ENCODE data around the gene PTPRG. TPM values are rescaled to one million over a fixed set of nuclear protein-coding genes. Genes with fewer than 3 reads are reported as not detected.
"Not testable (repeated sequence)": the region's sequence is repeated elsewhere in the genome, so short reads cannot be mapped to it uniquely, and the experiment has no call there.

The PTPRG gene
- total and polyA plus RNA-seq, 2 experiments from 2014 or later, result 15.2 to 45.7 TPM

DNA sequence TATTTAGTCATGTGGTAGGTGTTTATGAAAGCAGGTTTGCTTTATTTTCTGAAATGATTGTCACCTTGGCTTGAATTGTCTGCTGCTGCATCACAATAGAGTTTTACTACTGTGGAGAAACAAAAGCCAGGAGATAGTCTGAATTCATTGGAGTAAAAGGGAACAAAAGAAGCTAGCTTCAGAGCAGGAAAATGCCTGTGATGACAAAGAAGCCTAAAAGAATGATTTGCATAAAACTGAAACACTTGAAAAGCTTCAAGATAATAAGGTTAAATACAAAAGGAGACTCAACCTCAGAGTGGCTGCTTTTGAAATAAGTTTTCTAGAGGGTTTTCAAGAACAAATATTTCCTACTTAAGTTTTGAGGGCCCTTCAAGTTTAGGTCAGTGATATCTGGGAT is 138.3 kb downstream of the PTPRG start:
- H3K4me3 ChIP-seq, result no peak overlapping the region
- no peaks in the 10 kb centered on the region for H3K9me3 ChIP-seq (ENCODE audit: low read depth)
- no peaks in the 10 kb centered on the region for H3K36me3 ChIP-seq
- H3K4me1 ChIP-seq (ENCODE audit: low read depth), result peaks cover 7% of the 10 kb centered on the region
- no peak overlapping the region for H3K27ac ChIP-seq
- no peaks in the 10 kb centered on the region for H3K27me3 ChIP-seq
- TF ChIP-seq, protein P1, sequence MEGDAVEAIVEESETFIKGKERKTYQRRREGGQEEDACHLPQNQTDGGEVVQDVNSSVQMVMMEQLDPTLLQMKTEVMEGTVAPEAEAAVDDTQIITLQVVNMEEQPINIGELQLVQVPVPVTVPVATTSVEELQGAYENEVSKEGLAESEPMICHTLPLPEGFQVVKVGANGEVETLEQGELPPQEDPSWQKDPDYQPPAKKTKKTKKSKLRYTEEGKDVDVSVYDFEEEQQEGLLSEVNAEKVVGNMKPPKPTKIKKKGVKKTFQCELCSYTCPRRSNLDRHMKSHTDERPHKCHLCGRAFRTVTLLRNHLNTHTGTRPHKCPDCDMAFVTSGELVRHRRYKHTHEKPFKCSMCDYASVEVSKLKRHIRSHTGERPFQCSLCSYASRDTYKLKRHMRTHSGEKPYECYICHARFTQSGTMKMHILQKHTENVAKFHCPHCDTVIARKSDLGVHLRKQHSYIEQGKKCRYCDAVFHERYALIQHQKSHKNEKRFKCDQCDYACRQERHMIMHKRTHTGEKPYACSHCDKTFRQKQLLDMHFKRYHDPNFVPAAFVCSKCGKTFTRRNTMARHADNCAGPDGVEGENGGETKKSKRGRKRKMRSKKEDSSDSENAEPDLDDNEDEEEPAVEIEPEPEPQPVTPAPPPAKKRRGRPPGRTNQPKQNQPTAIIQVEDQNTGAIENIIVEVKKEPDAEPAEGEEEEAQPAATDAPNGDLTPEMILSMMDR (IDR thresholded peaks at IDR 0.05; ENCODE audit: low read depth, low read length), result no peak
- no peak for DNase-seq (ENCODE audit: low read depth in 1 of 2, low spot score in 1 of 2)

DNA sequence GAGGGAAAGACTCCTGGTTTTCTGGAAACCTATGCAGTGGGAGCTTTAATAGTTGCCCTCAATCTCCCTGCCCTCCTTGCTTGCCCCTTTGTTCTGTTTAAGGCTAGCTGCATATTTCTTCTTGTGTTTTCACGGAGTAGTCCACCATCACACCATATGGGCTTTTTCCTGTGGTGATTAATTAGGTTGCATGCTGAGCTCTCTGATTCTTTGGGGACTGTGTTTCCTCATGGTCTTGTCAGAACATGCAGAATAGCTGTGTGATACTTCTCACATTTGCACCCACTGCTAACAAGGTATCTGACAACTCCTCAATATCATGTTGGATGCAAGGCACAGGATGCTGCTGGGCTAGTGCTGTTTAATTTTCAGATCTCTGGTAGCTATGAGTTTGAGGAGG is 139.6 kb downstream of the PTPRG start:
- TF ChIP-seq, protein P1 (IDR thresholded peaks at IDR 0.05; ENCODE audit: low read depth, low read length), result no peak
- DNase-seq (ENCODE audit: low read depth in 1 of 2, low spot score in 1 of 2), result no peak
- no peaks in the 10 kb centered on the region for H3K9me3 ChIP-seq (ENCODE audit: low read depth)
- H3K4me3 ChIP-seq, result no peak overlapping the region
- peaks cover 17% of the 10 kb centered on the region for H3K4me1 ChIP-seq (ENCODE audit: low read depth)
- H3K27ac ChIP-seq, result no peak overlapping the region
- no peaks in the 10 kb centered on the region for H3K27me3 ChIP-seq
- H3K36me3 ChIP-seq, result no peaks in the 10 kb centered on the region

DNA sequence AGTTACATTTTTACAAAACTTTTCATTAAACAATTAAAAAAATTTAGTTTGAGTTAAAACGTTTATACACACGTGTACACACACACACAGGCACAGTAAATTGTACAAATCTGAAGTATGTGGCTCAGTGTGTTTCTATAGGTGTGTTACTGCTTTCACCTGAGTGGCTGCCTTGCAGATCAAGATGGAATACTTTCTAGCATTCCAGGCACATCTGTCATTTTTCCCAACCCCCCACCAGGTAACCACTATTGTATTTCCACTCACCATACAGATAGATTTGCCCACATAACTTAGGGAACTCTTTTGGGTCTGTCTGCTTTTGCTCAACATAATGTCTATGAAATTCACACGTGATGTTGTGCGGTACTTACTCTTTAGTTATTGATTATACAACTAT is 141.1 kb downstream of the PTPRG start:
- H3K27ac ChIP-seq, result no peak overlapping the region
- no peaks in the 10 kb centered on the region for H3K9me3 ChIP-seq (ENCODE audit: low read depth)
- TF ChIP-seq, protein P1 (IDR thresholded peaks at IDR 0.05; ENCODE audit: low read depth, low read length), result no peak
- H3K4me3 ChIP-seq, result no peak overlapping the region
- no peaks in the 10 kb centered on the region for H3K27me3 ChIP-seq
- peaks cover 17% of the 10 kb centered on the region for H3K4me1 ChIP-seq (ENCODE audit: low read depth)
- no peak for DNase-seq (ENCODE audit: low read depth in 1 of 2, low spot score in 1 of 2)
- H3K36me3 ChIP-seq, result no peaks in the 10 kb centered on the region

- DNase-seq (ENCODE audit: low read depth in 1 of 2, low spot score in 1 of 2), result peak in 1 of 2 donors; percentile 20
- Histone ChIP-seq H3K4me1 (ENCODE audit: low read depth) (peaks cover 12% of the 10 kb centered on the region), H3K36me3 (no peaks in the 10 kb centered on the region), H3K27ac (no peak overlapping the region), H3K27me3 (no peaks in the 10 kb centered on the region), H3K4me3 (no peak overlapping the region), H3K9me3 (ENCODE audit: low read depth) (no peaks in the 10 kb centered on the region)
- TF ChIP-seq, protein P1 (IDR thresholded peaks at IDR 0.05; ENCODE audit: low read depth, low read length), result no peak
These were observed 143.4 kb downstream of the PTPRG start for GRCh38 chr3:61704807-61705206.

DNA sequence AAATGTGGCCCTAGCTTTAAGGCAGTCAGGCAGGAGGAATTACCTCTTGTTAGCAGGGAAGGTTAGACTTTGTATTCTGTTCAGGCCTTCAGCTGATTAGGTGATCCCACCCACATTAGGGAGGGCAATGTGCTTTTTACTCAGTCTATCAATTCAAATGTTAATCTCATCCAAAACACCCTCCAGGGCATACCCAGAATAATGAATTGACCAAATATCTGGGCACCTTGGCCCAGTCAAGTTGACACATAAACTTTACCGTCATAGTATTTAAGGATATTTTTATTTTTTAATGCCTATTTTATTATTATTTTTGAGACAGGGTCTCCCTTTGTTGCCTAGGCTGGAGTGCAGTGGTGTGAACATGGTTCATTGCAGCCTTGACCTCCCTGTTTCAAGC is 146.1 kb downstream of the PTPRG start:
- DNase-seq (ENCODE audit: low read depth in 1 of 2, low spot score in 1 of 2), result no peak
- no peaks in the 10 kb centered on the region for H3K27me3 ChIP-seq
- TF ChIP-seq, protein P1 (IDR thresholded peaks at IDR 0.05; ENCODE audit: low read depth, low read length), result no peak
- H3K36me3 ChIP-seq, result no peaks in the 10 kb centered on the region
- H3K4me3 ChIP-seq, result no peak overlapping the region
- no peaks in the 10 kb centered on the region for H3K9me3 ChIP-seq (ENCODE audit: low read depth)
- no peak overlapping the region for H3K27ac ChIP-seq
- H3K4me1 ChIP-seq (ENCODE audit: low read depth), result peaks cover 12% of the 10 kb centered on the region

- DNase-seq (ENCODE audit: low read depth in 1 of 2, low spot score in 1 of 2); H3K9me3 ChIP-seq (ENCODE audit: low read depth); H3K27ac ChIP-seq; H3K4me1 ChIP-seq (ENCODE audit: low read depth); H3K27me3 ChIP-seq; H3K36me3 ChIP-seq; H3K4me3 ChIP-seq: not testable (repeated sequence)
These were observed 149.5 kb downstream of the PTPRG start for GRCh38 chr3:61710920-61711319.
